Measurements from ENCODE around the gene CD83.

The CD83 gene

GRCh38 chr6:14123386-14124111 lies 6.0 kb downstream of the CD83 start:
- H3K9me3 Mint-ChIP-seq, result no peaks in the 10 kb centered on the region
- peaks cover 65% of the 10 kb centered on the region for H3K4me1 Mint-ChIP-seq
- ATAC-seq (ENCODE audit: low read depth) (peak; percentile 37), DNase-seq (ENCODE audit: low spot score in 2 of 2) (no peak)
- no peaks in the 10 kb centered on the region for H3K27me3 Mint-ChIP-seq
- H3K4me3 Mint-ChIP-seq, result peak overlapping the region; percentile 52
- H3K27ac Mint-ChIP-seq, result peak overlapping the region; percentile 98
- H3K36me3 Mint-ChIP-seq, result peaks cover 23% of the 10 kb centered on the region

- peaks cover 23% of the 10 kb centered on the region for H3K36me3 Mint-ChIP-seq
- H3K9me3 Mint-ChIP-seq, result no peaks in the 10 kb centered on the region
- DNase-seq (ENCODE audit: low spot score in 2 of 2) (no peak), ATAC-seq (ENCODE audit: low read depth) (no peak)
- H3K4me1 Mint-ChIP-seq, result peaks cover 70% of the 10 kb centered on the region
- no peaks in the 10 kb centered on the region for H3K27me3 Mint-ChIP-seq
- H3K27ac Mint-ChIP-seq, result peak overlapping the region; percentile 98
- H3K4me3 Mint-ChIP-seq, result peak overlapping the region; percentile 34
Observed at GRCh38 chr6:14125346-14125745, 7.8 kb downstream of the CD83 start.

- H3K4me3 Mint-ChIP-seq, result no peak overlapping the region
Observed at GRCh38 chr6:14126191-14126590, 8.6 kb downstream of the CD83 start.

GRCh38 chr6:14127611-14128010 lies 10.0 kb downstream of the CD83 start:
- no peak for ATAC-seq (ENCODE audit: low read depth)
- no peaks in the 10 kb centered on the region for H3K27me3 Mint-ChIP-seq
- peaks cover 61% of the 10 kb centered on the region for H3K4me1 Mint-ChIP-seq
- H3K36me3 Mint-ChIP-seq, result peaks cover 22% of the 10 kb centered on the region
- H3K9me3 Mint-ChIP-seq, result no peaks in the 10 kb centered on the region
- H3K4me3 Mint-ChIP-seq, result no peak overlapping the region
- H3K27ac Mint-ChIP-seq, result peak overlapping the region; percentile 87
- no peak for DNase-seq (ENCODE audit: low spot score in 2 of 2)

More at GRCh38 chr6:14126191-14126590, 8.6 kb downstream of the CD83 start:
- Mint-ChIP-seq H3K4me1 (peaks cover 70% of the 10 kb centered on the region), H3K27ac (peak overlapping the region; percentile 98), H3K27me3 (no peaks in the 10 kb centered on the region), H3K36me3 (peaks cover 24% of the 10 kb centered on the region), H3K9me3 (no peaks in the 10 kb centered on the region)
- DNase-seq (ENCODE audit: low spot score in 2 of 2) (no peak), ATAC-seq (ENCODE audit: low read depth) (no peak)

GRCh38 chr6:14128012-14128411 lies 10.4 kb downstream of the CD83 start:
- ATAC-seq (ENCODE audit: low read depth), result peak; percentile 8
- no peaks in the 10 kb centered on the region for H3K27me3 Mint-ChIP-seq
- H3K36me3 Mint-ChIP-seq, result peaks cover 23% of the 10 kb centered on the region
- peak overlapping the region; percentile 38 for H3K4me3 Mint-ChIP-seq
- DNase-seq (ENCODE audit: low spot score in 2 of 2), result no peak
- peaks cover 62% of the 10 kb centered on the region for H3K4me1 Mint-ChIP-seq
- H3K9me3 Mint-ChIP-seq, result no peaks in the 10 kb centered on the region
- peak overlapping the region; percentile 87 for H3K27ac Mint-ChIP-seq

GRCh38 chr6:14128746-14129145 lies 11.2 kb downstream of the CD83 start:
- DNase-seq (ENCODE audit: low spot score in 2 of 2) (no peak), ATAC-seq (ENCODE audit: low read depth) (no peak)
- H3K9me3 Mint-ChIP-seq, result no peaks in the 10 kb centered on the region
- peaks cover 30% of the 10 kb centered on the region for H3K36me3 Mint-ChIP-seq
- peak overlapping the region; percentile 87 for H3K27ac Mint-ChIP-seq
- H3K4me3 Mint-ChIP-seq, result peak overlapping the region; percentile 48
- H3K4me1 Mint-ChIP-seq, result peaks cover 60% of the 10 kb centered on the region
- no peaks in the 10 kb centered on the region for H3K27me3 Mint-ChIP-seq

- DNase-seq (ENCODE audit: low spot score in 2 of 2) (no peak), ATAC-seq (ENCODE audit: low read depth) (peak; percentile 51)
- Mint-ChIP-seq H3K4me1 (peaks cover 60% of the 10 kb centered on the region), H3K36me3 (peaks cover 37% of the 10 kb centered on the region), H3K27me3 (no peaks in the 10 kb centered on the region), H3K4me3 (peak overlapping the region; percentile 11), H3K9me3 (no peaks in the 10 kb centered on the region), H3K27ac (peak overlapping the region; percentile 87)
Observed at GRCh38 chr6:14129575-14129974, 12.0 kb downstream of the CD83 start.

GRCh38 chr6:14130435-14131075 lies 13.0 kb downstream of the CD83 start:
- DNase-seq (ENCODE audit: low spot score in 2 of 2), result no peak
- Mint-ChIP-seq H3K4me1 (peaks cover 53% of the 10 kb centered on the region), H3K27me3 (no peaks in the 10 kb centered on the region), H3K4me3 (no peak overlapping the region), H3K27ac (peak overlapping the region; percentile 87), H3K36me3 (peaks cover 38% of the 10 kb centered on the region), H3K9me3 (no peaks in the 10 kb centered on the region)
- ATAC-seq (ENCODE audit: low read depth), result peak; percentile 49

GRCh38 chr6:14131579-14131978 lies 14.0 kb downstream of the CD83 start:
- peak overlapping the region; percentile 87 for H3K27ac Mint-ChIP-seq
- H3K4me3 Mint-ChIP-seq, result no peak overlapping the region
- H3K36me3 Mint-ChIP-seq, result peaks cover 36% of the 10 kb centered on the region
- H3K27me3 Mint-ChIP-seq, result no peaks in the 10 kb centered on the region
- H3K4me1 Mint-ChIP-seq, result peaks cover 45% of the 10 kb centered on the region
- ATAC-seq (ENCODE audit: low read depth), result no peak
- H3K9me3 Mint-ChIP-seq, result no peaks in the 10 kb centered on the region
- DNase-seq (ENCODE audit: low spot score in 2 of 2), result peak in 1 of 2 donors; percentile 18

GRCh38 chr6:14132244-14132920 lies 14.8 kb downstream of the CD83 start:
- Mint-ChIP-seq H3K36me3 (peaks cover 36% of the 10 kb centered on the region), H3K27me3 (no peaks in the 10 kb centered on the region), H3K4me1 (peaks cover 43% of the 10 kb centered on the region), H3K27ac (peak overlapping the region; percentile 87), H3K4me3 (no peak overlapping the region), H3K9me3 (no peaks in the 10 kb centered on the region)
- ATAC-seq (ENCODE audit: low read depth) (no peak), DNase-seq (ENCODE audit: low spot score in 2 of 2) (no peak)

GRCh38 chr6:14132921-14133275 lies 15.3 kb downstream of the CD83 start:
- ATAC-seq (ENCODE audit: low read depth) (no peak), DNase-seq (ENCODE audit: low spot score in 2 of 2) (no peak)
- Mint-ChIP-seq H3K4me3 (no peak overlapping the region), H3K9me3 (no peaks in the 10 kb centered on the region), H3K36me3 (peaks cover 36% of the 10 kb centered on the region), H3K27ac (peak overlapping the region; percentile 87), H3K27me3 (no peaks in the 10 kb centered on the region), H3K4me1 (peaks cover 42% of the 10 kb centered on the region)

- peak overlapping the region; percentile 87 for H3K27ac Mint-ChIP-seq
- peak; percentile 16 for ATAC-seq (ENCODE audit: low read depth)
- peaks cover 40% of the 10 kb centered on the region for H3K36me3 Mint-ChIP-seq
- no peaks in the 10 kb centered on the region for H3K27me3 Mint-ChIP-seq
- no peak overlapping the region for H3K4me3 Mint-ChIP-seq
- DNase-seq (ENCODE audit: low spot score in 2 of 2), result peak in 1 of 2 donors; percentile 39
- H3K9me3 Mint-ChIP-seq, result no peaks in the 10 kb centered on the region
- H3K4me1 Mint-ChIP-seq, result peaks cover 32% of the 10 kb centered on the region
Observed at GRCh38 chr6:14134211-14134910, 16.8 kb downstream of the CD83 start.

- no peaks in the 10 kb centered on the region for H3K9me3 Mint-ChIP-seq
- no peak overlapping the region for H3K4me3 Mint-ChIP-seq
- DNase-seq (ENCODE audit: low spot score in 2 of 2) (no peak), ATAC-seq (ENCODE audit: low read depth) (no peak)
- no peaks in the 10 kb centered on the region for H3K27me3 Mint-ChIP-seq
- H3K27ac Mint-ChIP-seq, result peak overlapping the region; percentile 45
- H3K4me1 Mint-ChIP-seq, result peaks cover 21% of the 10 kb centered on the region
- peaks cover 39% of the 10 kb centered on the region for H3K36me3 Mint-ChIP-seq
Observed at GRCh38 chr6:14135893-14136539, 18.4 kb downstream of the CD83 start.

All from memory B cell (primary cell).